PC-3 (cell line): ENCODE measurements around the gene ZNF311. TPM values are rescaled to one million over a fixed set of nuclear protein-coding genes. Genes with fewer than 3 reads are reported as not detected.

Experiments
- ATAC-seq: fragments of 200-7000 bp; cut with Tn5 transposase; 2 replicates; pipeline ENCODE4 v1.9.1; 2020; ENCODE audit warnings: mild to moderate bottlenecking, moderate library complexity
- BruUV-seq: library from RNA; stranded (reverse); fragments of 400-500 nt; replicated peaks from 2 replicates; lab custom pipeline; 2021; lab: Mats Ljungman, UMichigan
- CTCF ChIA-PET: fragments of 300-600 bp; sonication (Branson Sonifier 250); formaldehyde crosslinking; loops from one replicate; lab custom pipeline; 2022; ENCODE audit warnings: antibody characterized with exemption; lab: Charles Lee
- POLR2A ChIA-PET: fragments of 300-600 bp; sonication (Branson Sonifier 250); formaldehyde crosslinking; loops from one replicate; lab custom pipeline; 2022; ENCODE audit warnings: antibody characterized with exemption; ENCODE audit not compliant: unreplicated experiment; lab: Charles Lee
- DNase-seq: peaks from one replicate; pipeline ENCODE4 v3.0.0-alpha.2; 2015
- H2AFZ ChIP-seq: fragments of 300-600 bp; sonication (generic); 2 replicates; pipeline ENCODE4 v1.6.0; 2016; ENCODE audit warnings: antibody characterized with exemption, low read length
- H3F3A ChIP-seq: fragments of 300-600 bp; sonication (generic); one replicate; pipeline ENCODE4 v1.6.0; 2017; ENCODE audit warnings: antibody characterized with exemption, low read length, control low read depth, mild to moderate bottlenecking; ENCODE audit not compliant: unreplicated experiment
- H3K27ac ChIP-seq: fragments of 300-600 bp; sonication (generic); 2 replicates; pipeline ENCODE4 v1.5.1; 2016; ENCODE audit warnings: mild to moderate bottlenecking, low read length
- H3K27me3 ChIP-seq: fragments of 300-600 bp; sonication (generic); 2 replicates; pipeline ENCODE4 v1.6.1; 2016; ENCODE audit warnings: low read length, mixed read lengths
- H3K36me3 ChIP-seq: fragments of 300-600 bp; sonication (generic); 2 replicates; pipeline ENCODE4 v1.6.1; 2016; ENCODE audit warnings: low read depth, mixed run types, low read length, mixed read lengths
- H3K4me1 ChIP-seq: fragments of 300-600 bp; sonication (generic); 2 replicates; pipeline ENCODE4 v1.5.1; 2016; ENCODE audit warnings: low read length; ENCODE audit not compliant: insufficient read depth
- H3K4me2 ChIP-seq: fragments of 300-600 bp; sonication (generic); 2 replicates; pipeline ENCODE4 v1.6.0; 2016; ENCODE audit warnings: low read length
- H3K4me3 ChIP-seq: fragments of 300-600 bp; sonication (generic); 2 replicates; pipeline ENCODE4 v1.5.1; 2016; ENCODE audit warnings: mild to moderate bottlenecking, low read length, mixed read lengths
- H3K79me2 ChIP-seq: fragments of 300-600 bp; sonication (generic); 2 replicates; pipeline ENCODE4 v1.6.1; 2017; ENCODE audit warnings: low read length, mixed read lengths
- H3K9ac ChIP-seq: fragments of 300-600 bp; sonication (generic); 2 replicates; pipeline ENCODE4 v1.6.0; 2016; ENCODE audit warnings: mild to moderate bottlenecking, low read length
- H3K9me2 ChIP-seq: fragments of 300-600 bp; sonication (generic); replicated peaks from 2 replicates; pipeline ENCODE4 v1.6.1; 2016; ENCODE audit warnings: mixed run types, low read length, mixed read lengths
- H3K9me3 ChIP-seq: fragments of 300-600 bp; sonication (generic); 2 replicates; pipeline ENCODE4 v1.6.1; 2016; ENCODE audit warnings: low read length, mixed read lengths
- H4K20me1 ChIP-seq: fragments of 300-600 bp; sonication (generic); 2 replicates; pipeline ENCODE4 v1.6.1; 2016; ENCODE audit warnings: low read length, mixed read lengths
- CTCF ChIP-seq: fragments of 300-600 bp; sonication (generic); conservative IDR thresholded peaks from 2 replicates; pipeline ENCODE4 v1.5.1; 2017; ENCODE audit warnings: antibody characterized with exemption, low read depth, mild to moderate bottlenecking, low read length
- EZH2 ChIP-seq: fragments of 300-600 bp; sonication (generic); IDR thresholded peaks from one replicate; pipeline ENCODE4 v1.6.1; 2017; ENCODE audit warnings: antibody characterized with exemption, mild to moderate bottlenecking, low read length; ENCODE audit not compliant: unreplicated experiment
- EZH2phosphoT487 ChIP-seq: fragments of 300-600 bp; sonication (generic); IDR thresholded peaks from 2 replicates; pipeline ENCODE4 v1.6.1; 2018; ENCODE audit warnings: mild to moderate bottlenecking, antibody characterized with exemption, low read length, borderline replicate concordance
- intact Hi-C: fragments of 100-400 bp; cut with micrococcal nuclease; formaldehyde crosslinking; loops from 2 replicates; pipeline ENCODE4 v1.9.0; 2023
- total RNA-seq: library from RNA; depleted of rRNA; stranded (reverse); fragments of >200 nt; gene quantifications from 2 replicates; pipeline ENCODE4 v1.2.3, GENCODE V29; 2014

Gene ZNF311
- total RNA-seq, 1 experiment from 2014 or later: 0.04 TPM

DNA sequence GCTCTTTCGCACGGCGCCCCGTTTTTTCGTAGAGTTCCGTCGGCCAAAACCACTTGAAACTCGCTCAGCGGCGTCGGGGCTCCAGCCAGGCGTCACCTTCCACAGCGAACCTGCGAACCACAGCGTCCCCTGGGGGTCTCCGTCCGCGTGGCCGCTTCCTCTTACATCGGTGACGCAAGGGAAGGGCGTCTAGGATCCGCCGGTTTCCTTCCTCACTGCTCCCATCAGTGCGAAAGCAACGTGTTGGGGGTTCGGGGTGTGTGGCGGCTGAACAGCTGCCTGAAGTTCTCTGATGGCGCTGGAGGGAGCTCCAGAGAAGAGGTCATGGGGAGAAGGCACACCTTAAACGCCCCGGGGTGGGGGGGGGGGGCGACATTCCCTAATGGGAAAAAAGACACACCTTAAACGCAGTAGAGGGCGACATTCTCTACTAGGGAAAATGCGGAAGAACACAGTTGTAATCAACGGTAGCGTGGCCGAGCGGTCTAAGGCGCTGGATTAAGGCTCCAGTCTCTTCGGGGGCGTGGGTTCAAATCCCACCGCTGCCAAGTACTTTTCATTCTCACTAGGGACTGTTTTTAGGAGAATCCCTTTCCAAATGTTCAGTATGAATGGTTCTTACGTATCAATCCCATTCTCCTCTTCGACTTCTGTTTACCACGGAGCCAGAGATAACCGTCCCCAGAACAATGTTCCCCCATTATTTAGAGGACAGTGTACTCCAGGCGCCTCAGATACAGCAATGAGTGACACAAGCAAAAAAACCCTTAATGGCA lies 16.4 kb downstream of the ZNF311 start:
- H4K20me1 ChIP-seq: no peaks in the 10 kb centered on the region
- no peak overlapping the region for H3K9ac ChIP-seq
- H3K27me3 ChIP-seq: no peaks in the 10 kb centered on the region
- H3K4me1 ChIP-seq: peaks cover 6% of the 10 kb centered on the region; the same call in 1 of the 2 replicates
- no TSS peak for BruUV-seq
- CTCF ChIA-PET: no interaction called here
- no peaks in the 10 kb centered on the region for H3K9me2 ChIP-seq
- no peaks in the 10 kb centered on the region for H3K9me3 ChIP-seq
- peaks cover 1% of the 10 kb centered on the region for H3F3A ChIP-seq
- no peak overlapping the region for H3K27ac ChIP-seq
- no peak overlapping the region for H2AFZ ChIP-seq
- no peak overlapping the region for H3K4me2 ChIP-seq
- POLR2A ChIA-PET: no interaction called here
- TF ChIP-seq EZH2: no peak
- TF ChIP-seq CTCF: no peak
- no peak for TF ChIP-seq EZH2phosphoT487
- ATAC-seq: no peak
- intact Hi-C loops: no loop called here
- no peaks in the 10 kb centered on the region for H3K36me3 ChIP-seq
- DNase-seq: no peak
- no peak overlapping the region for H3K4me3 ChIP-seq
- H3K79me2 ChIP-seq: no peaks in the 10 kb centered on the region

DNA sequence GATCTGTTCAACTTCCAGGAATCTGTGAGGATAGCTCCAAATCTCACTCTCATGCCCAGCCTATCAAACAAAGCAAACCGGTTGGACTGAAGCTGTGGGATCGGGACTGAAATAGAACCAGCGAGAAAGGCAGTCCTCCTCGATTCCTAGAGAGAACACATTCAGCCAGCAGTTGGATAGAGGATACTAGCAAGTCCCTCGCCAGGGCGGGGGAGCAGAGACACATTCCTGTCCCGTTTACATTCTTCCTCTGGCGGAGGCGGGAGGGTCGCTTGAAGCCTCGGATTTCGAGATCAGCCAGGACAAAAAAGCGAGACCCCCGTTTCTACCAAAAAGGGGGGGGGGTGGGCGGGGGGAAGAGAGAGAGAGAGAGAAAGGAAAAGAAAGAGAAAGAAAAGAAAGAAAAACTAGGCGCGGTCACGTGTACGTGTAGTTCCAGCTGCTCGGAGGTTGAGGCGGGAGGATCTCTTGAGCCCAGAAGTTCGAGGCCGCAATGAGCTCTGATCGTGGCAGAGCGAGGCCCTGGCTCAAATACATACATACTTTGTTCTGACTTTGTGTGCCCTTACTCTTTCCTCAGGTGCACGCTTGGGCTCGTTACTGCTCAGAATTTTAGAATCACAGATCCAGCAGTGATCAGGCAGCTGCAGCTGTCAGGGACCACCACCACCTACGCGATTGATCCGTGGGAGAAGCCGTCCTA lies 19.5 kb downstream of the ZNF311 start:
- intact Hi-C loops: loop anchor here (1.0 kb wide), 3 partner anchors 26 to 147 kb away; no protein-coding TSS in a partner anchor
- peak; percentile 67 for ATAC-seq
- POLR2A ChIA-PET: interaction anchor here (0.6 to 1.0 kb wide), 5 partner anchors 9 to 110 kb away, joined by 3 to 7 read pairs (median 4); no protein-coding TSS in a partner anchor

More for the DNA sequence above, 19.5 kb downstream of the ZNF311 start:
- TSS peak; percentile 64 for BruUV-seq
- peak overlapping the region; percentile 82 for H2AFZ ChIP-seq
- peak overlapping the region; percentile 79 for H3K4me2 ChIP-seq
- no peaks in the 10 kb centered on the region for H3K79me2 ChIP-seq
- peak overlapping the region; percentile 25 for H3K27ac ChIP-seq
- H3K9ac ChIP-seq: peak overlapping the region; percentile 5; the same call in 1 of the 2 replicates
- peak; percentile 97 for DNase-seq
- H3K36me3 ChIP-seq: no peaks in the 10 kb centered on the region
- peaks cover 3% of the 10 kb centered on the region for H3F3A ChIP-seq
- CTCF ChIA-PET: interaction anchor here (0.7 to 0.8 kb wide), 3 partner anchors 52 to 148 kb away, joined by 3 to 4 read pairs (median 3); no protein-coding TSS in a partner anchor
- no peaks in the 10 kb centered on the region for H3K9me3 ChIP-seq
- H3K27me3 ChIP-seq: no peaks in the 10 kb centered on the region
- H4K20me1 ChIP-seq: no peaks in the 10 kb centered on the region
- TF ChIP-seq EZH2phosphoT487 (no peak), EZH2 (no peak), CTCF (no peak)
- peaks cover 12% of the 10 kb centered on the region for H3K4me1 ChIP-seq
- peak overlapping the region; percentile 57 for H3K4me3 ChIP-seq
- H3K9me2 ChIP-seq: no peaks in the 10 kb centered on the region
